A549 (cell line): Measurements from ENCODE around the gene CDK19.

ENCODE experiments used
- CBX2 ChIP-seq: fragments of 200-600 bp; sonication (generic); IDR thresholded peaks from 2 replicates; pipeline ENCODE4 v1.6.1; 2016; ENCODE audit warnings: low read depth, mild to moderate bottlenecking, borderline replicate concordance
- EHMT2 ChIP-seq: fragments of 200-600 bp; sonication (generic); IDR thresholded peaks from 2 replicates; pipeline ENCODE4 v1.6.1; 2016; ENCODE audit warnings: antibody characterized with exemption, low read depth, mild to moderate bottlenecking, moderate library complexity
- HDAC2 ChIP-seq: fragments of 200-600 bp; sonication (generic); IDR thresholded peaks from 2 replicates; pipeline ENCODE4 v1.6.1; 2016
- JUNB ChIP-seq: fragments of >200 bp; sonication (Bioruptor Twin); formaldehyde crosslinking; IDR thresholded peaks from 2 replicates; pipeline ENCODE4 v1.6.1; 2016
- KDM1A ChIP-seq: fragments of 200-600 bp; sonication (generic); IDR thresholded peaks from 2 replicates; pipeline ENCODE4 v1.6.1; 2016; ENCODE audit warnings: low read depth, mild to moderate bottlenecking
- POLR2A ChIP-seq: IDR thresholded peaks from 2 replicates; pipeline ENCODE4 v1.6.1; 2012; ENCODE audit warnings: mild to moderate bottlenecking, low read length
- RARB ChIP-seq: fragments of 250-450 bp; sonication (Bioruptor Pico); IDR thresholded peaks from 2 replicates; pipeline ENCODE4 v1.8.0; 2021; ENCODE audit warnings: mild to moderate bottlenecking, moderate library complexity
- ZNF302 ChIP-seq: fragments of 250-450 bp; sonication (Bioruptor Pico); IDR thresholded peaks from 2 replicates; pipeline ENCODE4 v1.9.0; 2021; ENCODE audit warnings: inconsistent platforms, mild to moderate bottlenecking, moderate library complexity
- TF ChIP-seq, protein P1 (sequence below): fragments of >200 bp; sonication (Bioruptor Twin); formaldehyde crosslinking; IDR thresholded peaks from 3 replicates; pipeline ENCODE4 v1.5.1; 2016

DNA sequence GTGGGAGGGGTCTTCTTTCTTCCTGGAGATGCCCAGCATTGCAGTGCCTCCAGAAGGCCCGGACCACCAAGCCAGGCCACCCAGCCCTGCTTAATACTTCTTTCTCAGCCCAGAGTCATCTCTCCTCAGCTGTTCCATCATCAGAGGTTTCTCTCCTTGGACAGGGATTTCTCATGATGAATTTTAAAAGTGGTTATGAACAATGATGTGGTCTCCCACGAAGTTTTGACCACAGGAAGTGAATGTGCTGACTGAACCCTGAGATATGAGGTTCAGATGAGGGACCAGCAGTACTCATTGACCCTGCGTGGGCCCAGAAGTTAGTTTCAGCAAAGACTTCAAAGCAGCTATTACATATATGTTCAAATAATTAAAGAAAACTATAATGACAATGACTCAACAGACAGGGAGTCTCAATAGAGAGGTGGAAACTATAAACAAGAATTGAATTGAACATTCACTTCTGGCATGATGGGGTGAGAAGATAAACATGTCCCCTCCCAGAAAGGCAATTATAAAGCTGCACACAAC, 224.4 kb downstream of the CDK19 start:
- TF ChIP-seq, protein P1, sequence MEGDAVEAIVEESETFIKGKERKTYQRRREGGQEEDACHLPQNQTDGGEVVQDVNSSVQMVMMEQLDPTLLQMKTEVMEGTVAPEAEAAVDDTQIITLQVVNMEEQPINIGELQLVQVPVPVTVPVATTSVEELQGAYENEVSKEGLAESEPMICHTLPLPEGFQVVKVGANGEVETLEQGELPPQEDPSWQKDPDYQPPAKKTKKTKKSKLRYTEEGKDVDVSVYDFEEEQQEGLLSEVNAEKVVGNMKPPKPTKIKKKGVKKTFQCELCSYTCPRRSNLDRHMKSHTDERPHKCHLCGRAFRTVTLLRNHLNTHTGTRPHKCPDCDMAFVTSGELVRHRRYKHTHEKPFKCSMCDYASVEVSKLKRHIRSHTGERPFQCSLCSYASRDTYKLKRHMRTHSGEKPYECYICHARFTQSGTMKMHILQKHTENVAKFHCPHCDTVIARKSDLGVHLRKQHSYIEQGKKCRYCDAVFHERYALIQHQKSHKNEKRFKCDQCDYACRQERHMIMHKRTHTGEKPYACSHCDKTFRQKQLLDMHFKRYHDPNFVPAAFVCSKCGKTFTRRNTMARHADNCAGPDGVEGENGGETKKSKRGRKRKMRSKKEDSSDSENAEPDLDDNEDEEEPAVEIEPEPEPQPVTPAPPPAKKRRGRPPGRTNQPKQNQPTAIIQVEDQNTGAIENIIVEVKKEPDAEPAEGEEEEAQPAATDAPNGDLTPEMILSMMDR = no peak
- TF ChIP-seq ZNF302 (CRISPR knock-in tag) (no peak), POLR2A (no peak), CBX2 (no peak), JUNB (no peak), RARB (CRISPR knock-in tag) (no peak), HDAC2 (no peak), KDM1A (no peak), EHMT2 (no peak)
